ENCODE data around the gene OSBPL5. TPM values are rescaled to one million over a fixed set of nuclear protein-coding genes. Genes with fewer than 3 reads are reported as not detected.

Gene OSBPL5
- polyA plus RNA-seq, 3 donors, result 3.1 to 30.3 (median 6.8) TPM

- intact Hi-C loops (cut with micrococcal nuclease), result loop anchor here in 1 of 2 donors (2.0 kb wide), 1 partner anchor 65 kb away; no protein-coding TSS in a partner anchor
- 94% methylated on average over 5 of the region's 8 CpGs for WGBS (ENCODE audit: insufficient coverage)
- Histone ChIP-seq H3K27me3 (ENCODE audit: control insufficient read depth in 2 of 2, insufficient read depth in 2 of 2, low read length in 2 of 2) (no peaks in the 10 kb centered on the region), H3K4me3 (replicated peaks in 1 of 3; ENCODE audit: low read depth in 2 of 3, low read length in 3 of 3) (peak overlapping the region in 1 of 3 experiments; percentile 97), H3K4me2 (replicated peaks; ENCODE audit: extremely low read depth, low read length, poor library complexity, severe bottlenecking) (peak overlapping the region; percentile 94), H3K4me1 (ENCODE audit: control insufficient read depth in 1 of 2, insufficient read depth in 2 of 2, low read length in 2 of 2) (peaks cover 25 to 36% of the 10 kb centered on the region in 2 donors), H3K9ac (ENCODE audit: insufficient read depth, low read length, poor library complexity, severe bottlenecking) (no peak overlapping the region), H3K9me3 (replicated peaks in 1 of 2; ENCODE audit: control insufficient read depth in 1 of 2, insufficient read depth in 1 of 2, low read length in 2 of 2) (no peaks in the 10 kb centered on the region), H3K27ac (ENCODE audit: low read depth in 1 of 2, low read length in 2 of 2) (no peak overlapping the region), H3K79me2 (ENCODE audit: insufficient read depth, low read length) (peaks cover 59% of the 10 kb centered on the region), H2AFZ (ENCODE audit: insufficient read depth, low read depth, low read length, poor library complexity, severe bottlenecking) (peak overlapping the region; percentile 89), H4K20me1 (ENCODE audit: insufficient read depth, low read length) (peaks cover 49% of the 10 kb centered on the region), H3K36me3 (replicated peaks in 1 of 2; ENCODE audit: control insufficient read depth in 1 of 2, insufficient read depth in 2 of 2, low read length in 2 of 2) (peaks cover 5 to 24% of the 10 kb centered on the region in 2 donors)
- peaks cover 0 to 4% (median 0%) of the 10 kb centered on the region in 7 donors for H3K9me3 Mint-ChIP-seq
- TF ChIP-seq CTCF (IDR thresholded peaks at IDR 0.05), result no peak
- DNase-seq, result no peak
- peaks cover 42% of the 10 kb centered on the region for H3K4me1 Mint-ChIP-seq
- H3K4me3 Mint-ChIP-seq, result peak overlapping the region; percentile 87
- H3K27ac Mint-ChIP-seq, result peak overlapping the region in 4 of 7 donors; percentile 53 to 96 (median 72)
- H3K27me3 Mint-ChIP-seq (ENCODE audit: low read depth in 3 of 3), result peaks cover 2 to 3% (median 3%) of the 10 kb centered on the region in 3 donors
- peaks cover 25 to 34% of the 10 kb centered on the region in 2 donors for H3K36me3 Mint-ChIP-seq
Measured at GRCh38 chr11:3055891-3056290, 109.2 kb downstream of the OSBPL5 start.

GRCh38 chr11:3052567-3052966, 112.5 kb downstream of the OSBPL5 start:
- no peak for DNase-seq
- H3K4me1 ChIP-seq (ENCODE audit: control insufficient read depth in 1 of 2, insufficient read depth in 2 of 2, low read length in 2 of 2), result peaks cover 36 to 50% of the 10 kb centered on the region in 2 donors
- intact Hi-C loops (cut with micrococcal nuclease), result no loop called here
- no peak overlapping the region for H3K4me2 ChIP-seq (replicated peaks; ENCODE audit: extremely low read depth, low read length, poor library complexity, severe bottlenecking)
- WGBS (ENCODE audit: insufficient coverage), result 82% methylated on average over 5 of the region's 11 CpGs
- peaks cover 92% of the 10 kb centered on the region for H3K79me2 ChIP-seq (ENCODE audit: insufficient read depth, low read length)
- Mint-ChIP-seq H3K36me3 (peaks cover 30 to 42% of the 10 kb centered on the region in 2 donors), H3K27me3 (ENCODE audit: low read depth in 3 of 3) (peaks cover 0 to 1% (median 0%) of the 10 kb centered on the region in 3 donors), H3K4me1 (peaks cover 55% of the 10 kb centered on the region), H3K4me3 (no peak overlapping the region), H3K9me3 (peaks cover 0 to 4% (median 0%) of the 10 kb centered on the region in 7 donors), H3K27ac (peak overlapping the region in 4 of 7 donors; percentile 19 to 53 (median 30))
- no peak overlapping the region for H3K4me3 ChIP-seq (replicated peaks in 1 of 3; ENCODE audit: low read depth in 2 of 3, low read length in 3 of 3)
- no peak overlapping the region for H3K9ac ChIP-seq (ENCODE audit: insufficient read depth, low read length, poor library complexity, severe bottlenecking)
- TF ChIP-seq CTCF (IDR thresholded peaks at IDR 0.05), result no peak
- H3K27me3 ChIP-seq (ENCODE audit: control insufficient read depth in 2 of 2, insufficient read depth in 2 of 2, low read length in 2 of 2), result no peaks in the 10 kb centered on the region
- H2AFZ ChIP-seq (ENCODE audit: insufficient read depth, low read depth, low read length, poor library complexity, severe bottlenecking), result no peak overlapping the region
- no peaks in the 10 kb centered on the region for H3K9me3 ChIP-seq (replicated peaks in 1 of 2; ENCODE audit: control insufficient read depth in 1 of 2, insufficient read depth in 1 of 2, low read length in 2 of 2)
- peaks cover 83% of the 10 kb centered on the region for H4K20me1 ChIP-seq (ENCODE audit: insufficient read depth, low read length)
- no peak overlapping the region for H3K27ac ChIP-seq (ENCODE audit: low read depth in 1 of 2, low read length in 2 of 2)
- H3K36me3 ChIP-seq (replicated peaks in 1 of 2; ENCODE audit: control insufficient read depth in 1 of 2, insufficient read depth in 2 of 2, low read length in 2 of 2), result peaks cover 9 to 28% of the 10 kb centered on the region in 2 donors
